CD14-positive monocyte (primary cell): ENCODE data around the gene ARHGEF7. TPM values are rescaled to one million over a fixed set of nuclear protein-coding genes. Genes with fewer than 3 reads are reported as not detected.

Experiments used
- DNase-seq, 3 donors: peaks; one replicate each; pipeline ENCODE4 v3.0.0-alpha.2; 2011 to 2022
- H2AFZ ChIP-seq: 2 replicates; pipeline ENCODE4 v1.6.0; 2012; ENCODE audit warnings: mild to moderate bottlenecking, low read depth, low read length, inconsistent platforms; ENCODE audit not compliant: insufficient read depth, poor library complexity, severe bottlenecking
- H3K27ac ChIP-seq, 2 donors: 1 replicate in 1 of 2; 2 replicates in 1 of 2; pipeline ENCODE4 v1.5.1; 2012 to 2013; ENCODE audit warnings: low read length in 2 of 2, control low read depth in 1 of 2, inconsistent platforms in 1 of 2, low read depth in 1 of 2, mild to moderate bottlenecking in 1 of 2
- H3K27me3 ChIP-seq, 2 donors: one replicate each; pipeline versions ENCODE4 v1.6.0 to v1.6.1; 2011 to 2013; ENCODE audit warnings: low read length in 2 of 2; ENCODE audit not compliant: control insufficient read depth in 2 of 2, insufficient read depth in 2 of 2
- H3K36me3 ChIP-seq, 2 donors: replicated peaks in 1 of 2; 1 replicate in 1 of 2; 2 replicates in 1 of 2; pipeline versions ENCODE4 v1.5.1 to v1.6.1; 2012 to 2013; ENCODE audit warnings: low read length in 2 of 2, control low read depth in 1 of 2, inconsistent platforms in 1 of 2, mild to moderate bottlenecking in 1 of 2; ENCODE audit not compliant: insufficient read depth in 2 of 2, control insufficient read depth in 1 of 2
- H3K4me1 ChIP-seq, 2 donors: 1 replicate in 1 of 2; 2 replicates in 1 of 2; pipeline versions ENCODE4 v1.5.1 to v1.6.1; 2012 to 2013; ENCODE audit warnings: low read length in 2 of 2, control low read depth in 1 of 2, inconsistent platforms in 1 of 2, mild to moderate bottlenecking in 1 of 2, moderate library complexity in 1 of 2; ENCODE audit not compliant: insufficient read depth in 2 of 2, control insufficient read depth in 1 of 2
- H3K4me2 ChIP-seq: replicated peaks from 2 replicates; pipeline ENCODE3; 2012; ENCODE audit warnings: low read length, moderate library complexity, mild to moderate bottlenecking; ENCODE audit not compliant: poor library complexity, severe bottlenecking; ENCODE audit errors: extremely low read depth
- H3K4me3 ChIP-seq, 3 experiments: fragments of 200-600 bp in 1 of 3; sonication (generic) in 1 of 3; replicated peaks in 1 of 3; 1 replicate in 2 of 3; 2 replicates in 1 of 3; pipeline ENCODE4 v1.5.1; 2011 to 2013; ENCODE audit warnings: low read length in 3 of 3, mild to moderate bottlenecking in 3 of 3, control low read depth in 2 of 3, low read depth in 2 of 3, inconsistent platforms in 1 of 3, moderate library complexity in 1 of 3
- H3K79me2 ChIP-seq: 2 replicates; pipeline ENCODE4 v1.6.0; 2012; ENCODE audit warnings: mild to moderate bottlenecking, control low read depth, inconsistent platforms, low read length, moderate library complexity; ENCODE audit not compliant: insufficient read depth
- H3K9ac ChIP-seq: 2 replicates; pipeline ENCODE4 v1.6.0; 2017; ENCODE audit warnings: low read length, mild to moderate bottlenecking; ENCODE audit not compliant: insufficient read depth, poor library complexity, severe bottlenecking
- H3K9me3 ChIP-seq, 2 donors: replicated peaks in 1 of 2; 1 replicate in 1 of 2; 2 replicates in 1 of 2; pipeline versions ENCODE4 v1.5.1 to v1.6.1; 2012 to 2013; ENCODE audit warnings: low read length in 2 of 2, control low read depth in 1 of 2; ENCODE audit not compliant: control insufficient read depth in 1 of 2, insufficient read depth in 1 of 2
- H4K20me1 ChIP-seq: 2 replicates; pipeline ENCODE4 v1.6.0; 2012; ENCODE audit warnings: mild to moderate bottlenecking, low read length, control low read depth, moderate library complexity; ENCODE audit not compliant: insufficient read depth
- H3K27ac Mint-ChIP-seq, 7 donors: one replicate each; pipeline ENCODE4 v1.8.0; 2020; ENCODE audit warnings: mild to moderate bottlenecking in 7 of 7, mixed read lengths in 7 of 7, moderate library complexity in 6 of 7, inconsistent platforms in 2 of 7
- H3K27me3 Mint-ChIP-seq, 3 donors: one replicate each; pipeline ENCODE4 v1.8.0; 2021 to 2022; ENCODE audit warnings: low read depth in 3 of 3, mild to moderate bottlenecking in 3 of 3, mixed read lengths in 3 of 3, moderate library complexity in 3 of 3, inconsistent platforms in 1 of 3
- H3K36me3 Mint-ChIP-seq, 2 donors: one replicate each; pipeline ENCODE4 v1.8.0; 2020; ENCODE audit warnings: mixed read lengths in 2 of 2, inconsistent platforms in 1 of 2, mild to moderate bottlenecking in 1 of 2
- H3K4me1 Mint-ChIP-seq: one replicate; pipeline ENCODE4 v1.8.0; 2020; ENCODE audit warnings: mild to moderate bottlenecking, mixed read lengths
- H3K4me3 Mint-ChIP-seq, 2 donors: one replicate each; pipeline ENCODE4 v1.8.0; 2020; ENCODE audit warnings: mild to moderate bottlenecking in 2 of 2, mixed read lengths in 2 of 2, moderate library complexity in 1 of 2
- H3K9me3 Mint-ChIP-seq, 7 donors: one replicate each; pipeline ENCODE4 v1.8.0; 2020 to 2022; ENCODE audit warnings: mixed read lengths in 7 of 7, mild to moderate bottlenecking in 6 of 7, moderate library complexity in 6 of 7, inconsistent platforms in 2 of 7
- WGBS: methylation state at CpG from one replicate; pipeline ENCODE4 v1.1.5; 2013; ENCODE audit warnings: missing lambda C conversion rate; ENCODE audit not compliant: insufficient coverage; 5-methylcytosine and 5-hydroxymethylcytosine counted together
- intact Hi-C, 2 donors: fragments of 100-400 bp; cut with micrococcal nuclease; formaldehyde crosslinking; loops; one replicate each; pipeline versions ENCODE4 v1.15.0 to v1.15.1; 2023
- polyA plus RNA-seq, 3 donors: library from polyadenylated mRNA; depleted of rRNA in 1 of 3; unstranded in 2 of 3; stranded (reverse) in 1 of 3; fragments of 300-500 nt in 2 of 3; fragments of >200 nt in 1 of 3; fragmentation: Illumina TruSeq in 2 of 3; gene quantifications; 1 replicate in 2 of 3; 2 replicates in 1 of 3; pipeline ENCODE4 v1.2.3, GENCODE V29; 2012 to 2021
- TF ChIP-seq, protein P1 (sequence below): fragments of 200-600 bp; IDR thresholded peaks from one replicate; pipeline ENCODE4 v1.8.0; 2022; ENCODE audit warnings: antibody characterized with exemption, mild to moderate bottlenecking

ARHGEF7 gene
- polyA plus RNA-seq, 3 donors, result 4.6 to 29.0 (median 6.1) TPM

DNA sequence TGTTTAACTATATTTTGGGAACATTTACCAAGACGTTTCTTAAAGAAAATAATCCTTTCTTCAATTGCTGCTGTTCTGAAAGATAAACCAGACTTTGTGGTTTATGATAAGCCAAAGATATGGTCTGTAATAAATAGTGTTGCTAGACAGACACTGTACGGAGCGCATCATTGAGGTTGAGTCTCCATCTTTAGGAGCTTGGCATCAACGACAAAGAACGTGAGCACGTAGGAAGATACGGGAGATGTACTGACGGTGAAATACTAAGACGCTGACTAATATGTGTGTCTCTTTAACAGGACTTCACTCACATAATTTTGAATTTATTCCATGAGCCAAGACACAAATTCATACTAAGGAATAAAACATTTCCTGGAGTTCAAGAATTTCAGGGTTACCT lies 221.6 kb downstream of the ARHGEF7 start:
- H3K27ac ChIP-seq, result no peak overlapping the region
- H3K4me3 Mint-ChIP-seq, result no peak overlapping the region
- H3K27me3 Mint-ChIP-seq, result peaks cover 0 to 2% (median 1%) of the 10 kb centered on the region in 3 donors
- TF ChIP-seq, protein P1, sequence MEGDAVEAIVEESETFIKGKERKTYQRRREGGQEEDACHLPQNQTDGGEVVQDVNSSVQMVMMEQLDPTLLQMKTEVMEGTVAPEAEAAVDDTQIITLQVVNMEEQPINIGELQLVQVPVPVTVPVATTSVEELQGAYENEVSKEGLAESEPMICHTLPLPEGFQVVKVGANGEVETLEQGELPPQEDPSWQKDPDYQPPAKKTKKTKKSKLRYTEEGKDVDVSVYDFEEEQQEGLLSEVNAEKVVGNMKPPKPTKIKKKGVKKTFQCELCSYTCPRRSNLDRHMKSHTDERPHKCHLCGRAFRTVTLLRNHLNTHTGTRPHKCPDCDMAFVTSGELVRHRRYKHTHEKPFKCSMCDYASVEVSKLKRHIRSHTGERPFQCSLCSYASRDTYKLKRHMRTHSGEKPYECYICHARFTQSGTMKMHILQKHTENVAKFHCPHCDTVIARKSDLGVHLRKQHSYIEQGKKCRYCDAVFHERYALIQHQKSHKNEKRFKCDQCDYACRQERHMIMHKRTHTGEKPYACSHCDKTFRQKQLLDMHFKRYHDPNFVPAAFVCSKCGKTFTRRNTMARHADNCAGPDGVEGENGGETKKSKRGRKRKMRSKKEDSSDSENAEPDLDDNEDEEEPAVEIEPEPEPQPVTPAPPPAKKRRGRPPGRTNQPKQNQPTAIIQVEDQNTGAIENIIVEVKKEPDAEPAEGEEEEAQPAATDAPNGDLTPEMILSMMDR, result no peak
- no peaks in the 10 kb centered on the region for H3K36me3 ChIP-seq
- 97% methylated on average over 8 of the region's 9 CpGs for WGBS
- no peaks in the 10 kb centered on the region for H3K36me3 Mint-ChIP-seq
- no peak overlapping the region for H3K27ac Mint-ChIP-seq
- H3K4me1 Mint-ChIP-seq, result no peaks in the 10 kb centered on the region
- H3K4me1 ChIP-seq, result no peaks in the 10 kb centered on the region
- H3K9me3 Mint-ChIP-seq, result peaks cover 9 to 21% (median 16%) of the 10 kb centered on the region in 7 donors
- DNase-seq, result no peak
- no peak overlapping the region for H2AFZ ChIP-seq
- no peaks in the 10 kb centered on the region for H4K20me1 ChIP-seq
- intact Hi-C loops, result no loop called here
- H3K27me3 ChIP-seq, result no peaks in the 10 kb centered on the region
- H3K79me2 ChIP-seq, result no peaks in the 10 kb centered on the region
- no peak overlapping the region for H3K4me2 ChIP-seq
- H3K9me3 ChIP-seq, result peaks cover 0 to 30% of the 10 kb centered on the region in 2 donors
- H3K9ac ChIP-seq, result no peak overlapping the region
- H3K4me3 ChIP-seq, result no peak overlapping the region

DNA sequence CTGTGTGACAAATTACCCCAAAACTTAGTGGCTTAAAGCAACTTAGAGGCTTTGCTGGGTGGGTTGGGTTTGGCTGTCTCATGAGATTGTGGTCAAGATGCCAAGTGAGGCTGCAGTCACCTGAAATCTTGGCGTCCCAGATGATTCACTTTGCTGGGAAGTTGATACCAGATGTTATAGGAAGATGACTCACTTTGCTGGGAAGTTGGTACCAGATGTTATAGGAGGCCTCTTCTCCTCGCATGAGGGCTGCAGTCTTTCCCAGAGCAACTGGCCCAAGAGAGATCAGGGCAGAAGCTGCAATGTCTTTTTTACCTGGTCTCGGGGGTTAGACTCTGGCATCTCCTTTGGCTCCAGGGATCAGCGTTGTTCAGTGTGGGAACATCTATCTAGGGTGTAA lies 222.1 kb downstream of the ARHGEF7 start:
- peaks cover 9 to 21% (median 16%) of the 10 kb centered on the region in 7 donors for H3K9me3 Mint-ChIP-seq
- TF ChIP-seq, protein P1, result no peak
- Histone ChIP-seq H3K9me3 (peaks cover 0 to 30% of the 10 kb centered on the region in 2 donors), H3K79me2 (no peaks in the 10 kb centered on the region), H3K36me3 (no peaks in the 10 kb centered on the region), H3K27me3 (no peaks in the 10 kb centered on the region), H3K4me1 (no peaks in the 10 kb centered on the region), H4K20me1 (no peaks in the 10 kb centered on the region), H3K27ac (no peak overlapping the region), H3K4me2 (no peak overlapping the region), H2AFZ (no peak overlapping the region), H3K4me3 (no peak overlapping the region), H3K9ac (no peak overlapping the region)
- WGBS, result 93% methylated on average over 4 of the region's 4 CpGs
- peaks cover 0 to 1% (median 0%) of the 10 kb centered on the region in 3 donors for H3K27me3 Mint-ChIP-seq
- no peaks in the 10 kb centered on the region for H3K36me3 Mint-ChIP-seq
- DNase-seq, result no peak
- intact Hi-C loops, result no loop called here
- no peak overlapping the region for H3K4me3 Mint-ChIP-seq
- no peaks in the 10 kb centered on the region for H3K4me1 Mint-ChIP-seq
- H3K27ac Mint-ChIP-seq, result no peak overlapping the region
